Thoracic aorta (tissue), 2 donors: ENCODE results near the gene NFE2L2. TPM values are rescaled to one million over a fixed set of nuclear protein-coding genes. Genes with fewer than 3 reads are reported as not detected.
A peak's percentile ranks its signal among the peaks of the same experiment; 100 is the strongest.
"Not testable (repeated sequence)": the region's sequence is repeated elsewhere in the genome, so short reads cannot be mapped to it uniquely, and the experiment has no call there.

Experiments used
- ATAC-seq: fragments of 150-250 bp; one replicate; pipeline ENCODE4 v1.8.0; 2017; ENCODE audit warnings: low read depth; ENCODE audit not compliant: insufficient number of reproducible peaks, low FRiP score
- DNase-seq: peaks from one replicate; pipeline ENCODE4 v3.0.0-alpha.2; 2020; ENCODE audit warnings: low spot score
- H3K27ac ChIP-seq, 2 donors: fragments of 200-600 bp; sonication (generic); 1 replicate in 1 of 2; 2 replicates in 1 of 2; pipeline ENCODE4 v1.5.1; 2016; ENCODE audit warnings: mild to moderate bottlenecking in 2 of 2, moderate library complexity in 2 of 2
- H3K27me3 ChIP-seq: fragments of 200-600 bp; sonication (generic); replicated peaks from 2 replicates; pipeline ENCODE4 v1.6.0; 2016; ENCODE audit warnings: mild to moderate bottlenecking; ENCODE audit not compliant: insufficient read depth
- H3K36me3 ChIP-seq: fragments of 200-600 bp; sonication (generic); one replicate; pipeline ENCODE4 v1.5.1; 2016
- H3K4me1 ChIP-seq, 2 donors: fragments of 200-600 bp; sonication (generic); 1 replicate in 1 of 2; 2 replicates in 1 of 2; pipeline versions ENCODE4 v1.5.1 to v1.6.0; 2016; ENCODE audit warnings: low read depth in 2 of 2, mild to moderate bottlenecking in 1 of 2; ENCODE audit not compliant: control insufficient read depth in 1 of 2
- H3K4me3 ChIP-seq: fragments of 200-600 bp; sonication (generic); 2 replicates; pipeline ENCODE4 v1.5.1; 2016; ENCODE audit warnings: mild to moderate bottlenecking
- H3K9me3 ChIP-seq: fragments of 200-600 bp; sonication (generic); 2 replicates; pipeline ENCODE4 v1.5.1; 2016
- total RNA-seq, 2 donors: library from RNA; depleted of rRNA; stranded (reverse); fragments of >200 nt; gene quantifications; one replicate each; pipeline versions ENCODE4 v1.1.0 to v1.2.3, GENCODE V29; 2016
- TF ChIP-seq, protein P1 (sequence below): fragments of 200-600 bp; sonication (generic); IDR thresholded peaks from one replicate; pipeline ENCODE4 v1.5.1; 2019; ENCODE audit warnings: antibody characterized with exemption

NFE2L2 gene
- total RNA-seq, 2 donors from 2014 or later, result 64.3 to 155 TPM

DNA sequence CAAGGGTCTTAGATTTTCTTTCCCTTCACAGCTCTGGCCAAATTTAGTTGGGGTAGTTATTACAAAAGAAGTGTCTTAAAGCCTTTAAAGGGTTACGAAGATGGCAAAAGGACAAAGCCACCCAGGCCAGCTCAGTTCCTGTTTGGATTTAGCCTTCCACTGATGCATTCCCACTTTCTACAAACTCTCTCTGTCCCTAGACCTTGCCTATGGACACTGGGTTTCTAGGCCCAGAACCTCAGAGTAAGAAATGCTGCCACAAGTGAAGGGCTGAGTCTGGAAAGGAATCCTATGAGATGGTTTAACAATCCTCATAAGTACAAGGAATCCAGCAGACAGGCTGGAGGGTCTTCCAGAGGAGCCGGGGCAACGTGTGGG, 13.4 kb downstream of the NFE2L2 start:
- no peaks in the 10 kb centered on the region for H3K36me3 ChIP-seq
- H3K27me3 ChIP-seq, result no peaks in the 10 kb centered on the region
- no peaks in the 10 kb centered on the region for H3K9me3 ChIP-seq
- ATAC-seq, result no peak
- H3K4me1 ChIP-seq, result peaks cover 84 to 93% of the 10 kb centered on the region in 2 donors
- no peak for DNase-seq
- H3K27ac ChIP-seq, result peak overlapping the region; percentile 33 to 42
- peak overlapping the region; percentile 18 for H3K4me3 ChIP-seq
- TF ChIP-seq, protein P1, sequence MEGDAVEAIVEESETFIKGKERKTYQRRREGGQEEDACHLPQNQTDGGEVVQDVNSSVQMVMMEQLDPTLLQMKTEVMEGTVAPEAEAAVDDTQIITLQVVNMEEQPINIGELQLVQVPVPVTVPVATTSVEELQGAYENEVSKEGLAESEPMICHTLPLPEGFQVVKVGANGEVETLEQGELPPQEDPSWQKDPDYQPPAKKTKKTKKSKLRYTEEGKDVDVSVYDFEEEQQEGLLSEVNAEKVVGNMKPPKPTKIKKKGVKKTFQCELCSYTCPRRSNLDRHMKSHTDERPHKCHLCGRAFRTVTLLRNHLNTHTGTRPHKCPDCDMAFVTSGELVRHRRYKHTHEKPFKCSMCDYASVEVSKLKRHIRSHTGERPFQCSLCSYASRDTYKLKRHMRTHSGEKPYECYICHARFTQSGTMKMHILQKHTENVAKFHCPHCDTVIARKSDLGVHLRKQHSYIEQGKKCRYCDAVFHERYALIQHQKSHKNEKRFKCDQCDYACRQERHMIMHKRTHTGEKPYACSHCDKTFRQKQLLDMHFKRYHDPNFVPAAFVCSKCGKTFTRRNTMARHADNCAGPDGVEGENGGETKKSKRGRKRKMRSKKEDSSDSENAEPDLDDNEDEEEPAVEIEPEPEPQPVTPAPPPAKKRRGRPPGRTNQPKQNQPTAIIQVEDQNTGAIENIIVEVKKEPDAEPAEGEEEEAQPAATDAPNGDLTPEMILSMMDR, result no peak

DNA sequence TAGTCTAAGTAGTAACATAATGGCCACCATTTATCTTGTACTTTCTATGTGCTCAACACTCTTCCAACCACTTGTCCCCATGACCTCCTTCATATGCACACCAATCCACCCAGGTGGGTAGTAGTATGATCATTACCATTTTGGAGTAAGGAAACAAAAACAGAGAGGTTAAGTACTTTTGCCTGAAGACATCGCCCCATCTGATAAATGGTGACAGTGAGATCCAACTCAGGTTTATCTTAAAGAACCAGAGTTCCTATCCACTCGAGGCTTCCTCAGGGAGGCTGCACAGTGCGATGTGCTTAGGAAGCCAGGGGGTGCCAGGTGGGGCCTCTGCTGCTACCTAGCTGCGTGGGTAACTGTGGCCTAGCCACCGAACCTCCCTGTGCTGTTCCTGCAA, 14.1 kb downstream of the NFE2L2 start:
- ATAC-seq, result no peak
- no peaks in the 10 kb centered on the region for H3K36me3 ChIP-seq
- no peaks in the 10 kb centered on the region for H3K27me3 ChIP-seq
- peak overlapping the region; percentile 33 to 42 for H3K27ac ChIP-seq
- no peak overlapping the region for H3K4me3 ChIP-seq
- DNase-seq, result no peak
- peaks cover 83 to 93% of the 10 kb centered on the region in 2 donors for H3K4me1 ChIP-seq
- no peaks in the 10 kb centered on the region for H3K9me3 ChIP-seq
- TF ChIP-seq, protein P1, result no peak

DNA sequence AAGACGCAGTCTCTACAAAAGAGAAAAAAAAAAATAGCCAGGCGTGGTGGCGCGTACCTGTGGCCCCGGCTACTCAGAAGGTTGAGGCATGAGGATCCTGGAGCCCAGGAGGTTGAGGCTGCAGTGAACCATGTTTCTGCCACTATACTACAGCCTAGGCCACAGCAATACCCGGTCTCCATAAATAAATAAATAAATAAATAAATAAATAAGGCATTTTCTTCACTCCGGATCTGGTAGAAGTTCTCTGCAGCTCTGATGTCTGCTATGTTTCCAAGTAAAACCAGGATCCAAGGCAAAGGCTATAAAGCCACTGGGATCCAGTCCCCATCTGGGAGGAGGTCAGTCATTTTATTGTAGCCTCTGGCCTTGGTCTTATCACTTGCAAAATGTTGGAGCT, 15.5 kb downstream of the NFE2L2 start:
- no peaks in the 10 kb centered on the region for H3K27me3 ChIP-seq
- no peaks in the 10 kb centered on the region for H3K9me3 ChIP-seq
- no peak for DNase-seq
- H3K4me3 ChIP-seq, result no peak overlapping the region
- peaks cover 80 to 93% of the 10 kb centered on the region in 2 donors for H3K4me1 ChIP-seq
- H3K27ac ChIP-seq, result peak overlapping the region in 1 of 2 donors; percentile 18
- TF ChIP-seq, protein P1, result no peak
- H3K36me3 ChIP-seq, result no peaks in the 10 kb centered on the region
- no peak for ATAC-seq

DNA sequence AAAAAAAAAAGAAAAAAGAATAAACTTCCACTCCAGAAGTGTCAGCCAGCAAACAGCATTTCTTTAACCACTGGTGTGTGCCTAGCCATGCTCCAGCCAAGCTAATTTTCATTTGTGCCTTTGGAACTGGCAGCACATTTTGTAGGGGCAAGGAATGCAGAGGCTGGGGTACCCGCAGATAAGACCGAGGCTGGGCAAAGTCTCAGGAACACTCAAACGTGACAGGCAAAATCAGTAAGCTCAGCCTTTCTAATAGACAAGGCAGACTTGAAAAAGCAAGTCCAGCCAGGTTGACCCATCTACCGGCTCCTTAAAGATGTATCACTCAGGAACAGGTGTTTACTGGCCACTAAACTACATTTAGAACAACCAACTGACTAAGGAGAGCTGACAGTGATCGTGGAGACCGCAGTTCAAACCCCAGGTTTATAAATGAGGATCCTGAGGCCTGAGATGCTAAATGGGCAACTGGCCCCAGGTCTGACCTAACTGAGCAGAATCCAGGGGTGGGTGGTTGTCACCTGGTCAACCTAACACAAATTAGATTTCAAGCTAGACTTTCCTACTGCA, 16.7 kb downstream of the NFE2L2 start:
- H3K4me3 ChIP-seq, result no peak overlapping the region
- no peaks in the 10 kb centered on the region for H3K36me3 ChIP-seq
- DNase-seq, result no peak
- H3K27me3 ChIP-seq, result no peaks in the 10 kb centered on the region
- TF ChIP-seq, protein P1, result no peak
- ATAC-seq, result no peak
- peak overlapping the region; percentile 25 to 97 for H3K27ac ChIP-seq
- peaks cover 82 to 93% of the 10 kb centered on the region in 2 donors for H3K4me1 ChIP-seq
- H3K9me3 ChIP-seq, result no peaks in the 10 kb centered on the region

DNA sequence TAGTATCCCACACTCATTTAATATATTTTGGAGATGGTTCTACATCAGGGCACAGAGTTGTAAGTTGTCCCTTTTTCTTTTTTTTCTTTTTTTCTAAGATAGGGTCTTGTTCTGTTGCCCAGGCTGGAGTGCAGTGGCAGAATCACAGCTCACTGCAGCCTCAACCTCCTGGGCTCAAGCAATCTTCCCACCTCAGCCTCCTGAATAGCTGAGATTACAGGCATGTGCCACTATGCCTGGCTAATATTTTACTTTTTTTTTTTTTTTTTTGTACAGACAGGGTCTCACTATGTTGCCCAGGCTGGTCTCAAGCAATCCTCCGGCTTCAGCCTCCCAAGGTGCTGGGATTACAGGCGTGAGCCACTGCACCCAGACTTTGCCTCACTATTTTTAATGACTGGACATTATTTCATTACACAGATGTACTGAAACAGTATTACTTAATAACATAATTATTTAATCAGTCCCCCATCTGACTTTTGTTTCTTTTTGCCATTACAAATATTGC, 17.9 kb downstream of the NFE2L2 start:
- peak overlapping the region; percentile 62 to 97 for H3K27ac ChIP-seq
- not testable (repeated sequence) for H3K36me3 ChIP-seq

DNA sequence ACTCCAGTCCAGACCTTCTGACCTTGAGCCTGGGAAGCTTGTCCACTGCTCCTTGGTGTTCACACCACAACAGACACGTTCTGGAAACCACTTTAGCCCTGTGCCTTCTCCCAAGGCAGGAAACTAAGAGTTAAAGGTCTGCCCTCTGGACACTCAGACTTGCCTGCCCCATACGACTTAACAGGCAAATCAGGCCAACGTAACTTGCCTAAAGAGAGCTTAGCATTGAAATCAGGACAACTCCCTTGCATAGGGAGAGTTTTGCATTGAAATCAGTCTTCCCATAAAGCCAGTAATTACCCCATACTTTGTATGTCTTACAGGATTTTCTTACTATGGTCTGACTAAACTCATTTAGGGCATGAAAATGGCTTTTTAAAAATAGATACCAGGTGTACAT, 18.5 kb downstream of the NFE2L2 start:
- no peaks in the 10 kb centered on the region for H3K27me3 ChIP-seq
- DNase-seq, result no peak
- no peaks in the 10 kb centered on the region for H3K9me3 ChIP-seq
- H3K4me3 ChIP-seq, result no peak overlapping the region
- H3K27ac ChIP-seq, result peak overlapping the region; percentile 62 to 97
- ATAC-seq, result no peak
- H3K4me1 ChIP-seq, result peaks cover 80 to 90% of the 10 kb centered on the region in 2 donors
- H3K36me3 ChIP-seq, result no peaks in the 10 kb centered on the region
- TF ChIP-seq, protein P1, result no peak

More for the DNA sequence above, 17.9 kb downstream of the NFE2L2 start:
- H3K27me3 ChIP-seq, H3K9me3 ChIP-seq, DNase-seq, ATAC-seq, H3K4me3 ChIP-seq: not testable (repeated sequence)
- H3K4me1 ChIP-seq, result peaks cover 80 to 90% of the 10 kb centered on the region in 2 donors
